CD14-positive monocyte (primary cell): ENCODE measurements around the gene FSTL1. TPM values are rescaled to one million over a fixed set of nuclear protein-coding genes. Genes with fewer than 3 reads are reported as not detected.

Experiments used
- DNase-seq, 3 donors: peaks; one replicate each; pipeline ENCODE4 v3.0.0-alpha.2; 2011 to 2022
- H2AFZ ChIP-seq: 2 replicates; pipeline ENCODE4 v1.6.0; 2012; ENCODE audit warnings: mild to moderate bottlenecking, low read depth, low read length, inconsistent platforms; ENCODE audit not compliant: insufficient read depth, poor library complexity, severe bottlenecking
- H3K27ac ChIP-seq, 2 donors: 1 replicate in 1 of 2; 2 replicates in 1 of 2; pipeline ENCODE4 v1.5.1; 2012 to 2013; ENCODE audit warnings: low read length in 2 of 2, control low read depth in 1 of 2, inconsistent platforms in 1 of 2, low read depth in 1 of 2, mild to moderate bottlenecking in 1 of 2
- H3K27me3 ChIP-seq, 2 donors: one replicate each; pipeline versions ENCODE4 v1.6.0 to v1.6.1; 2011 to 2013; ENCODE audit warnings: low read length in 2 of 2; ENCODE audit not compliant: control insufficient read depth in 2 of 2, insufficient read depth in 2 of 2
- H3K36me3 ChIP-seq, 2 donors: replicated peaks in 1 of 2; 1 replicate in 1 of 2; 2 replicates in 1 of 2; pipeline versions ENCODE4 v1.5.1 to v1.6.1; 2012 to 2013; ENCODE audit warnings: low read length in 2 of 2, control low read depth in 1 of 2, inconsistent platforms in 1 of 2, mild to moderate bottlenecking in 1 of 2; ENCODE audit not compliant: insufficient read depth in 2 of 2, control insufficient read depth in 1 of 2
- H3K4me1 ChIP-seq, 2 donors: 1 replicate in 1 of 2; 2 replicates in 1 of 2; pipeline versions ENCODE4 v1.5.1 to v1.6.1; 2012 to 2013; ENCODE audit warnings: low read length in 2 of 2, control low read depth in 1 of 2, inconsistent platforms in 1 of 2, mild to moderate bottlenecking in 1 of 2, moderate library complexity in 1 of 2; ENCODE audit not compliant: insufficient read depth in 2 of 2, control insufficient read depth in 1 of 2
- H3K4me2 ChIP-seq: replicated peaks from 2 replicates; pipeline ENCODE3; 2012; ENCODE audit warnings: low read length, moderate library complexity, mild to moderate bottlenecking; ENCODE audit not compliant: poor library complexity, severe bottlenecking; ENCODE audit errors: extremely low read depth
- H3K4me3 ChIP-seq, 3 experiments: fragments of 200-600 bp in 1 of 3; sonication (generic) in 1 of 3; replicated peaks in 1 of 3; 1 replicate in 2 of 3; 2 replicates in 1 of 3; pipeline ENCODE4 v1.5.1; 2011 to 2013; ENCODE audit warnings: low read length in 3 of 3, mild to moderate bottlenecking in 3 of 3, control low read depth in 2 of 3, low read depth in 2 of 3, inconsistent platforms in 1 of 3, moderate library complexity in 1 of 3
- H3K79me2 ChIP-seq: 2 replicates; pipeline ENCODE4 v1.6.0; 2012; ENCODE audit warnings: mild to moderate bottlenecking, control low read depth, inconsistent platforms, low read length, moderate library complexity; ENCODE audit not compliant: insufficient read depth
- H3K9ac ChIP-seq: 2 replicates; pipeline ENCODE4 v1.6.0; 2017; ENCODE audit warnings: low read length, mild to moderate bottlenecking; ENCODE audit not compliant: insufficient read depth, poor library complexity, severe bottlenecking
- H3K9me3 ChIP-seq, 2 donors: replicated peaks in 1 of 2; 1 replicate in 1 of 2; 2 replicates in 1 of 2; pipeline versions ENCODE4 v1.5.1 to v1.6.1; 2012 to 2013; ENCODE audit warnings: low read length in 2 of 2, control low read depth in 1 of 2; ENCODE audit not compliant: control insufficient read depth in 1 of 2, insufficient read depth in 1 of 2
- H4K20me1 ChIP-seq: 2 replicates; pipeline ENCODE4 v1.6.0; 2012; ENCODE audit warnings: mild to moderate bottlenecking, low read length, control low read depth, moderate library complexity; ENCODE audit not compliant: insufficient read depth
- H3K27ac Mint-ChIP-seq, 7 donors: one replicate each; pipeline ENCODE4 v1.8.0; 2020; ENCODE audit warnings: mild to moderate bottlenecking in 7 of 7, mixed read lengths in 7 of 7, moderate library complexity in 6 of 7, inconsistent platforms in 2 of 7
- H3K27me3 Mint-ChIP-seq, 3 donors: one replicate each; pipeline ENCODE4 v1.8.0; 2021 to 2022; ENCODE audit warnings: low read depth in 3 of 3, mild to moderate bottlenecking in 3 of 3, mixed read lengths in 3 of 3, moderate library complexity in 3 of 3, inconsistent platforms in 1 of 3
- H3K36me3 Mint-ChIP-seq, 2 donors: one replicate each; pipeline ENCODE4 v1.8.0; 2020; ENCODE audit warnings: mixed read lengths in 2 of 2, inconsistent platforms in 1 of 2, mild to moderate bottlenecking in 1 of 2
- H3K4me1 Mint-ChIP-seq: one replicate; pipeline ENCODE4 v1.8.0; 2020; ENCODE audit warnings: mild to moderate bottlenecking, mixed read lengths
- H3K4me3 Mint-ChIP-seq, 2 donors: one replicate each; pipeline ENCODE4 v1.8.0; 2020; ENCODE audit warnings: mild to moderate bottlenecking in 2 of 2, mixed read lengths in 2 of 2, moderate library complexity in 1 of 2
- H3K9me3 Mint-ChIP-seq, 7 donors: one replicate each; pipeline ENCODE4 v1.8.0; 2020 to 2022; ENCODE audit warnings: mixed read lengths in 7 of 7, mild to moderate bottlenecking in 6 of 7, moderate library complexity in 6 of 7, inconsistent platforms in 2 of 7
- CTCF ChIP-seq: fragments of 200-600 bp; IDR thresholded peaks from one replicate; pipeline ENCODE4 v1.8.0; 2022; ENCODE audit warnings: antibody characterized with exemption, mild to moderate bottlenecking
- WGBS: methylation state at CpG from one replicate; pipeline ENCODE4 v1.1.5; 2013; ENCODE audit warnings: missing lambda C conversion rate; ENCODE audit not compliant: insufficient coverage; 5-methylcytosine and 5-hydroxymethylcytosine counted together
- intact Hi-C, 2 donors: fragments of 100-400 bp; cut with micrococcal nuclease; formaldehyde crosslinking; loops; one replicate each; pipeline versions ENCODE4 v1.15.0 to v1.15.1; 2023
- polyA plus RNA-seq, 3 donors: library from polyadenylated mRNA; depleted of rRNA in 1 of 3; unstranded in 2 of 3; stranded (reverse) in 1 of 3; fragments of 300-500 nt in 2 of 3; fragments of >200 nt in 1 of 3; fragmentation: Illumina TruSeq in 2 of 3; gene quantifications; 1 replicate in 2 of 3; 2 replicates in 1 of 3; pipeline ENCODE4 v1.2.3, GENCODE V29; 2012 to 2021

FSTL1 gene
- polyA plus RNA-seq, 3 donors: 0.13 to 0.44 (median 0.29) TPM

DNA sequence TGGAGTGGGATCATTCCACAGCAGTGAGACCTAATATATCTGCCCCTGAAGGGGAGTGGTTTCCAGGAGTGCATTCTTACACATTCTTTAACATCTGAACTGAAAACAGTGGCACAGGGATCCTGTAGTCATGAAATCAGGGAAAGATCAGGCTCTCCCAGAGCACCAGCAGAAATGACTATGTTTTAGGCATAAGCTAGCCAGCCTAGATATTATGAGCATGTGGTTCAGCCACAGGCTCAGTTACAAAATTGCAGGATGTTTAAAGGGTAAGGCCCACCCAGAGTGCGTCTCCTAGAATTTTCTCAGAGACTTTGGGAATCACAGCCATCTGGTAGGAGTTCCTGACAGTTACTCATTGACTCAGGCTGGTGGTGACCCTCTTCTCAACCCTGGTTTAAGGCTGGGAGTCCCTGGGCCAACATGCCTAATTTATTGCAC, 20.9 kb downstream of the FSTL1 start:
- Mint-ChIP-seq H3K27ac (no peak overlapping the region), H3K4me1 (no peaks in the 10 kb centered on the region), H3K27me3 (peaks cover 0 to 3% (median 2%) of the 10 kb centered on the region in 3 donors), H3K4me3 (no peak overlapping the region), H3K9me3 (no peaks in the 10 kb centered on the region), H3K36me3 (no peaks in the 10 kb centered on the region)
- H2AFZ ChIP-seq: no peak overlapping the region
- no peaks in the 10 kb centered on the region for H3K36me3 ChIP-seq
- no peaks in the 10 kb centered on the region for H3K9me3 ChIP-seq
- no peaks in the 10 kb centered on the region for H3K4me1 ChIP-seq
- no peaks in the 10 kb centered on the region for H4K20me1 ChIP-seq
- WGBS: 100% methylated on average over 1 of the region's 1 CpG
- no peak overlapping the region for H3K27ac ChIP-seq
- no peak overlapping the region for H3K4me2 ChIP-seq
- no peaks in the 10 kb centered on the region for H3K79me2 ChIP-seq
- H3K27me3 ChIP-seq: no peaks in the 10 kb centered on the region
- intact Hi-C loops: loop anchor here in 1 of 2 donors (10.0 kb wide), 1 partner anchor 125 kb away; no protein-coding TSS in a partner anchor
- no peak for TF ChIP-seq CTCF
- DNase-seq: no peak
- no peak overlapping the region for H3K4me3 ChIP-seq
- H3K9ac ChIP-seq: no peak overlapping the region

- TF ChIP-seq CTCF: no peak
- H3K27ac ChIP-seq: no peak overlapping the region
- H2AFZ ChIP-seq: no peak overlapping the region
- no peaks in the 10 kb centered on the region for H3K36me3 ChIP-seq
- H4K20me1 ChIP-seq: no peaks in the 10 kb centered on the region
- no peak overlapping the region for H3K4me3 ChIP-seq
- intact Hi-C loops: loop anchor here in 1 of 2 donors (10.0 kb wide), 1 partner anchor 126 kb away; no protein-coding TSS in a partner anchor
- H3K9ac ChIP-seq: no peak overlapping the region
- Mint-ChIP-seq H3K27me3 (peaks cover 0 to 3% (median 2%) of the 10 kb centered on the region in 3 donors), H3K27ac (no peak overlapping the region), H3K4me1 (no peaks in the 10 kb centered on the region), H3K4me3 (no peak overlapping the region), H3K36me3 (no peaks in the 10 kb centered on the region), H3K9me3 (no peaks in the 10 kb centered on the region)
- H3K79me2 ChIP-seq: no peaks in the 10 kb centered on the region
- no peaks in the 10 kb centered on the region for H3K4me1 ChIP-seq
- no peak overlapping the region for H3K4me2 ChIP-seq
- 80% methylated on average over 1 of the region's 2 CpGs for WGBS
- H3K27me3 ChIP-seq: no peaks in the 10 kb centered on the region
- H3K9me3 ChIP-seq: no peaks in the 10 kb centered on the region
- no peak for DNase-seq
These were observed 21.9 kb downstream of the FSTL1 start for GRCh38 chr3:120428924-120429323.
